Measurements from ENCODE around the gene USP54.

The USP54 gene

DNA sequence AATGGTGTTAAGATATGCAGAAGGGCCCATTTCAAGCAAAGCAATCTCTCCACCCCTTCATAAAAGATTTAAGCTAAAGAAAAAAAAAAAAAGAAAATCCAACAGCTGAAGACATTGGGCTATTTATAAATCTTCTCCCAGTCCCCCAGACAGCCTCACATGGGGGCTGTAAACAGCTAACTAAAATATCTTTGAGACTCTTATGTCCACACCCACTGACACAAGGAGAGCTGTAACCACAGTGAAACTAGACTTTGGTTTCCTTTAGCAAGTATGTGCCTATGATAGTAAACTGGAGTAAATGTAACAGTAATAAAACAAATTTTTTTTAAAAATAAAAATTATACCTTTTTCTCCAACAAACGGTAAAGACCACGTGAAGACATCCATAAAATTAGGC, 123.9 kb downstream of the USP54 start:
- no peak for DNase-seq (ENCODE audit: low read depth in 2 of 2)

DNA sequence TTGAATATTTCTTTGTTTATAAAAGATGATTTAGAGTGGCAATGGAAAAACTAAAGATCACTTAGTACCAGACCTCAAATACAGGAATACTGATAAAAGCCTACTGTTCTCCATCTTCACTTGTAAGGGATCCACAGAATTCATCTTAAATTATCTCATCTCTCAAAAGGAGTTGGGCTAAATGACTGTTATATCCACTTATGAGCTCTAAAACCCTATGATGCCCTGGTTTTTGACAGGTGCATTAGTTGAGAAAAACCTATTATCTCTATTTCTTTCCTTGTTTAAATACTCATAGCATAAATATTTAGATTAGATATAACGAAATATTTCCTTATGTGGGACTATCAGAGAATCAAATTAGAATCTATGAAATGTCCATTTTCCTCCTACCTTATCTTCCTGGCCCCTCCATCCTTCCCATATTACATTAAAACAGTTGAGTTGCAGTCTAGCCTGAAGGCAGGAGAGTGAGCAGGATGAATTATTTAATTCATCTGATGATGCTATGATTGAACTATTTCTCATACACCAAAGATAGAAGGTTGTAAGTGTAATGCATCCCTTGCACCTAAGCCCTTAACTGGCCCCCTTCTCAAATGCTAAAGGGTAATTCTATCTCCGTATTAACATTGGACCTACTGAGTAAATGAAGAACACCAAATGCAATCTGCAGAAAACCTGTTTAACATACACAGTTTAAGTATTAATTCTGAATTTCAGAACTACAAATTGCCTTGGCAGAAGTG, 125.0 kb downstream of the USP54 start:
- DNase-seq (ENCODE audit: low read depth in 2 of 2): no peak

DNA sequence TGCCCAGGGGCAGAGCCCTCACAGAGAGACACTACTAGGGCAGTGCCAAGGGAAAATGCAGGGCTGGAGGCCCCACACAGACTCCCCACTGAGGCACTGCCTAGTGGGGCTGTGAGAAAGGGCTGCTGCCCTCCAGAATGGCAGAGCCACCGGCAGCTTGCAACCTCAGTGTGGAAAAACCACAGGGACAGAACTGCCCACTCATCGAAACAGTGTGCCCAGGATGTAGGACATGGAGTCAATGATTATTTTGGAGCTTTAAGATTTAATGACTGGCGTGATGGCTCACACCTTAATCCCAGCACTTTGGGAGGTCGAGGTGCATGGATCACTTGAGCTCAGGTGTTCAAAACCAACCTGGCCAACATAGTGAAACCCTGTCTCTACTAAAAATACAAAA, 130.2 kb downstream of the USP54 start:
- DNase-seq (ENCODE audit: low read depth in 2 of 2): no peak

DNA sequence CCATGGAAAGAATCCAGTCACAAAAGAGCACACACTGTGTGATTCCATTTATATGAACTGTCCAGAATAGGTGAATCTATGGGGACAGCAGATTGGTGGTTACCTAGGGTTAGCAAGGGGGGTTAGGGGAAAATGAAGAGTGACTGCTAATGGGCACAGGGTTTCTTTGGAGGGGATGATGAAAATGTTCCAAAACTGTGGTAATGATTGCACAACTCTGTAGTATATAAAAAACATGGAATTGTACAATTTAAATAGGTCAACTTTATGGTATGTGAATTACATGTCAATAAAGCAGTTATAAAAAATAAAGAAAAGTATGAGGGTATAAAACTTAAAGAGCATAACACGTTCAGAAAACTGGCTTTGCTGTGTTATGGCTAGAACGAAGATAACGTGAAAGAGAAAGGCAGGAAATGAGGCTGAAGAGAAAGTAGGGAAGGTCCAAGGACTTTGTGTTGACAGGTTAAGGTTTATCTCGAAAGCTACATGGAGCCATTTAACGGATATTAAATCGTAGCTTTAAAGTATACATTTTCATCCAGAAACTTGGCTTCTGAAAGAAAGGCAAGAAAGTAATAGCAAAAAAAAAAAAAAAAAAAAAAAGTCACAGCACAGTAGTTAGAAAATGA, 131.3 kb downstream of the USP54 start:
- no peak for DNase-seq (ENCODE audit: low read depth in 2 of 2)

DNA sequence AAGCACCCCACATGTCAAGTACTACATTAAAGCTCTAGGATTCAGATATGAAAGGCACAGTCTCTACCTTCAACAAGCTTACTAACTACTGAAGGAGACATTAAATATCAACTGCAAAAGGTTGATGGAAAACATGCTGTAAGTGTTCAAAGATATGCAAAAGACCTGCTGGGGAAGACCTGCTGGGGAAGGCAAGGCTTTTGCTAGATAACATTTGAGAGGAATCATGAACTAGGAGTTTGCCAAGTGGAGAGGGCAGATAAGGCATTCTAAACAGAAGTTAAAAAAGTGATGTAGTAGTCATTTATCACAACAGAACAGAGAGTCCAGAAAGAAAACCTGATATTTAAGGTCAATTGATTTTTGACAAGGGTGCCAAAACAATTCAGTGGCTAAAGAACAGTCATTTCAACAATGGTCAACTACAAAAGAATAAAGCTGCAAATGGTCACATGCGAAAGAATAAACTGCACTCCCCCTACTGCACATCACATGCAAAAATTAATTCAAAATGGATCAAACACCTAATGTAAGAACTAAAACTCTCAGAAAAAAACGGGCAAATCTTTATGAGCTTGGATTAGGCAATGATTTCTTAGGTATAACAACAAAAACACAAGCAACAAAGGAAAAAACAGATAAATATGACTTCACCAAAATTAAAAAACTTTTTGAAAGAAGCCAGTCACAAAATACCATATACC, 134.8 kb downstream of the USP54 start:
- no peak for DNase-seq (ENCODE audit: low read depth in 2 of 2)

DNA sequence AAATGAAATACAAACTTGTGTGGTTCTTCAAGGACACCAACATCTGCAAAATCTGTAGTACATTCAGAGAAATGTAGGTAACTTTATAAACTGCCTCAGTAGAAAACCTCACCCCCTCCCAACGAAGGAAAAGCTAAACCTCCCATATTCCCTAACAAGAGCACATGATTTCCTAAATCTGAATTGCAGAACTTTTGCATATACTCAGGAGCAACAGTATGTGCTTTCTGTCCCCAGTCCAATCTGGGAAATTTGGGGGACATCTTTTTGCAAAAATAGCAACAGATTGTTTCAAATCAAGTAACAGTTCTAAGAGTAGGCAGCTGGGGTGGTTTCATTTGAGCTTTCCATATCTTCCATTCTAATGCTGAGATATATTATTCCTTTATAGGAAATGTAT, 142.0 kb downstream of the USP54 start:
- DNase-seq (ENCODE audit: low read depth in 2 of 2): no peak

DNA sequence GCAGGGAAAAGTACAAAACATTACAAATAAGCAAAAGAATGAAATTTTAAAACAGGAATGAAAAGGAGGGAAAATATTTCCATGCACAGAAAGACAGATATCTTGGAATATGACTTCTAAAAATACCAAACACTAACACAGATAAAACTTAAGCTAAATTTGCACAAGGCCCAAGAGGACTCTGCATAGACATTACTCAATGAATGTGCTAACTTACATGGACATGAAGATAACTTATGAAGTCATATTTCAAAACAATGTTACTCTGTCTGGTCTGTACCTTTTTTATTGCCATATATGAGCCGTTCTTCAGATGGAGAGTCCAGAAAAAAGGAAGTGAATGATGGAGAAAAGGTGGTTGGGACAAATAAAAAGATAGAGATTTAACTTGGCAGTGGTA, 142.8 kb downstream of the USP54 start:
- DNase-seq (ENCODE audit: low read depth in 2 of 2): no peak

Measured in stimulated activated CD8-positive, alpha-beta memory T cell treated with anti-CD3 and anti-CD28 coated beads, Interleukin-7, amount 100 ng/mL, for 1 hour (primary cell).